Brain microvascular endothelial cell (primary cell): ENCODE results near the gene PHLPP1.

Experiments used
- DNase-seq: peaks from one replicate; pipeline ENCODE4 v3.0.0-alpha.2; 2020
- H3K27ac ChIP-seq: fragments of 250-450 bp; sonication (Bioruptor Pico); 2 replicates; pipeline ENCODE4 v1.5.1; 2020; ENCODE audit warnings: mild to moderate bottlenecking, moderate library complexity
- H3K27me3 ChIP-seq: fragments of 250-450 bp; sonication (Bioruptor Pico); replicated peaks from 2 replicates; pipeline ENCODE4 v1.5.1; 2020; ENCODE audit warnings: mild to moderate bottlenecking
- H3K36me3 ChIP-seq: fragments of 250-450 bp; sonication (Bioruptor Pico); replicated peaks from 2 replicates; pipeline ENCODE4 v1.5.1; 2020; ENCODE audit warnings: mild to moderate bottlenecking
- H3K4me3 ChIP-seq: 2 replicates; pipeline ENCODE4 v1.5.1; 2011; ENCODE audit warnings: low read depth, mild to moderate bottlenecking, control low read depth, low read length, moderate library complexity
- in situ Hi-C: cut with HindIII; loops from 2 replicates; pipeline ENCODE4 v1.10.0; 2017; ENCODE audit warnings: low sequenced_read_pairs, low pct_ligation_motif_present
- TF ChIP-seq, protein P1 (sequence below): IDR thresholded peaks from 2 replicates; pipeline ENCODE4 v1.5.1; 2011; ENCODE audit warnings: low read depth, mild to moderate bottlenecking, moderate library complexity, low read length, control low read depth, inconsistent platforms; ENCODE audit errors: missing control alignments

The PHLPP1 gene

GRCh38 chr18:62716619-62717168 is 1.4 kb downstream of the PHLPP1 start:
- Histone ChIP-seq H3K27ac (no peak overlapping the region), H3K36me3 (no peaks in the 10 kb centered on the region), H3K4me3 (peak overlapping the region; percentile 66), H3K27me3 (no peaks in the 10 kb centered on the region)
- in situ Hi-C loops = no loop called here
- DNase-seq = peak; percentile 10
- TF ChIP-seq, protein P1, sequence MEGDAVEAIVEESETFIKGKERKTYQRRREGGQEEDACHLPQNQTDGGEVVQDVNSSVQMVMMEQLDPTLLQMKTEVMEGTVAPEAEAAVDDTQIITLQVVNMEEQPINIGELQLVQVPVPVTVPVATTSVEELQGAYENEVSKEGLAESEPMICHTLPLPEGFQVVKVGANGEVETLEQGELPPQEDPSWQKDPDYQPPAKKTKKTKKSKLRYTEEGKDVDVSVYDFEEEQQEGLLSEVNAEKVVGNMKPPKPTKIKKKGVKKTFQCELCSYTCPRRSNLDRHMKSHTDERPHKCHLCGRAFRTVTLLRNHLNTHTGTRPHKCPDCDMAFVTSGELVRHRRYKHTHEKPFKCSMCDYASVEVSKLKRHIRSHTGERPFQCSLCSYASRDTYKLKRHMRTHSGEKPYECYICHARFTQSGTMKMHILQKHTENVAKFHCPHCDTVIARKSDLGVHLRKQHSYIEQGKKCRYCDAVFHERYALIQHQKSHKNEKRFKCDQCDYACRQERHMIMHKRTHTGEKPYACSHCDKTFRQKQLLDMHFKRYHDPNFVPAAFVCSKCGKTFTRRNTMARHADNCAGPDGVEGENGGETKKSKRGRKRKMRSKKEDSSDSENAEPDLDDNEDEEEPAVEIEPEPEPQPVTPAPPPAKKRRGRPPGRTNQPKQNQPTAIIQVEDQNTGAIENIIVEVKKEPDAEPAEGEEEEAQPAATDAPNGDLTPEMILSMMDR = peak; percentile 10

GRCh38 chr18:62717169-62717924 is 2.0 kb downstream of the PHLPP1 start:
- Histone ChIP-seq H3K27ac (no peak overlapping the region), H3K4me3 (peak overlapping the region; percentile 66), H3K27me3 (no peaks in the 10 kb centered on the region), H3K36me3 (no peaks in the 10 kb centered on the region)
- DNase-seq = peak; percentile 12
- TF ChIP-seq, protein P1 = no peak
- in situ Hi-C loops = no loop called here

DNA sequence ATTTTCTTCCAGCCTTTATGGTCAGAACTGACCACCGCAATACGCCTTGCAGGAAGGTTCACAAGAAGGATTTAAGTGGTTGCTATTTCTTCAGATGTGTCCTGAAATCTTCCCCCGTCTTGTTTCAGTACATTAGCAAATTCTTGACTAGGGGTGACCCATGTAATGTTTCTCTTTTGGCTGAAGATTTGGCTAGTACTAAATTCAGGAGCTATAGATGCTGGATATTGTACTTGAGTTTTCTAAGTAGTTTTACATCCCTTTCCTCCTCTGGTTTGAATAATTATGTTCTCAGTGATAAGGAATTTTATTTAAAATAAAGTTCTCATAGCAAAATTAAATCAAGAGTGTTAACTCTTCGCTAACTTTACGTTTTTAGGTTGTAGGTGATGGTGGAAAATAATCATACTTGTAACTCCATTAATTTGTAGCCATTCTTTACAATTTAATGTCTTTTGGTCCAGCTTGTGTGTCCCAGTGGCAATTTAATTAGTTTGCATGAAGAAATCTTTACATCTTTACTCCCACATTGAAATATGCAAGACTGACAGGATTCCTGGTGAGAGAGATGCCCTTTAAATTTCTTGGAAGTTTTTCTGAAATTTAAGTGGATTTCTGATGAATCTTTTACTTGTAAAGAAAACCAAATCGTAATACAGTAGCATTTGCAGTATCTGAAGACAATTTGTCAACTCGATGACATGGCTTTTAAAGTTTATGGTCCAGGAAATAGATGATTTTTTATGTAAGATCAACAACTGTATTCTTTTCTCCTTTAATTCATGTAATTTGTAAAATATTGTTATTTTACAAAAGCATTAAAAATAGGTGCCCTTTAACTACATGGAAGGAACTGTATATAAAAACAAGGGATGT is 2.8 kb downstream of the PHLPP1 start:
- H3K4me3 ChIP-seq = peak overlapping the region; percentile 66
- H3K27me3 ChIP-seq = no peaks in the 10 kb centered on the region
- in situ Hi-C loops = no loop called here
- H3K36me3 ChIP-seq = no peaks in the 10 kb centered on the region
- TF ChIP-seq, protein P1 = no peak
- no peak overlapping the region for H3K27ac ChIP-seq
- DNase-seq = no peak

- Histone ChIP-seq H3K4me3 (no peak overlapping the region), H3K36me3 (no peaks in the 10 kb centered on the region), H3K27ac (no peak overlapping the region), H3K27me3 (no peaks in the 10 kb centered on the region)
- DNase-seq = no peak
- TF ChIP-seq, protein P1 = no peak
- in situ Hi-C loops = no loop called here
Observed at GRCh38 chr18:62720048-62720447, 4.7 kb downstream of the PHLPP1 start.

DNA sequence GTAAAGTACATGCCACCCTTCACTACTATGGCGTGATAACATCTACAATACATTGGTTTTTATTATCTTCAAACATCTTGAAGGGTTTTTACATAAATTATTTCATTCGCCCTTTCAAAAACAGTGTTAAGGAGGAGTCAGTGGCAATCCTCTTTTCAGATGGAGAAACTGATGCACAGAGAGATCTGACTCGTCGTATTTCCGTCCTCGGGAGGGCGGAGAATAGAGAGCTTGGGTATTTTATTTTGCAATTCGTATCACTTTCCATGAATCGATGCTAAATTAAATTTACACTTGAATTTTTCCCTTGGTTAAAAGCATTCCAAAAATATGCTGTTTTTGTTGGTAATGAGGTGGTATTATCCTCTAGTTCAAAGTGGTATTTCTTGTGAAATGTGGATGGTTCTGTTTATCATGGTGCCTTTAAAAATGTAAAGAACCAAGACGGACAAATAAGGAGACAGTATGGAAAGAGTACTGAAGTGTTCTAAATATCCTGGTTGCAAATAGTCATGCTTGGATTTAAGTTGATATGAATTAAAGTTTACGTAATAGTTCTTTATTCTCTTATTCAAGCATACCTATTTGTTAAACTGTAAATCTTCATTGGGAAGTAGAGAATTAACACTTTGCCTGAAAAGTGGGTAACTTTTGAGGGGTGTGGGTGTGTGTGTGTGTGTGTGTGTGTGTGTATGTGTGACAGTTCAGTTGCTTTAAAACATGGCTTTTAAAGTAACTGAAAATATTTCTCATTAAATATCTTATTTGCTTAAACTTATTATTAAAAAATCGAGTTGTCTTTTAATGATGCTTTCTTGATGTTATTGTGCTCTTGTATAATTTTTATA is 5.6 kb downstream of the PHLPP1 start:
- Histone ChIP-seq H3K4me3 (no peak overlapping the region), H3K27me3 (no peaks in the 10 kb centered on the region), H3K27ac (no peak overlapping the region), H3K36me3 (no peaks in the 10 kb centered on the region)
- TF ChIP-seq, protein P1 = no peak
- in situ Hi-C loops = no loop called here
- no peak for DNase-seq
